HS-5 (cell line): ENCODE measurements around the gene BRICD5.
"Not testable (repeated sequence)": the region's sequence is repeated elsewhere in the genome, so short reads cannot be mapped to it uniquely, and the experiment has no call there.

Experiments used
- DNase-seq: peaks from one replicate; pipeline ENCODE4 v3.0.0-alpha.2; 2012; ENCODE audit warnings: low read depth

The BRICD5 gene

DNA sequence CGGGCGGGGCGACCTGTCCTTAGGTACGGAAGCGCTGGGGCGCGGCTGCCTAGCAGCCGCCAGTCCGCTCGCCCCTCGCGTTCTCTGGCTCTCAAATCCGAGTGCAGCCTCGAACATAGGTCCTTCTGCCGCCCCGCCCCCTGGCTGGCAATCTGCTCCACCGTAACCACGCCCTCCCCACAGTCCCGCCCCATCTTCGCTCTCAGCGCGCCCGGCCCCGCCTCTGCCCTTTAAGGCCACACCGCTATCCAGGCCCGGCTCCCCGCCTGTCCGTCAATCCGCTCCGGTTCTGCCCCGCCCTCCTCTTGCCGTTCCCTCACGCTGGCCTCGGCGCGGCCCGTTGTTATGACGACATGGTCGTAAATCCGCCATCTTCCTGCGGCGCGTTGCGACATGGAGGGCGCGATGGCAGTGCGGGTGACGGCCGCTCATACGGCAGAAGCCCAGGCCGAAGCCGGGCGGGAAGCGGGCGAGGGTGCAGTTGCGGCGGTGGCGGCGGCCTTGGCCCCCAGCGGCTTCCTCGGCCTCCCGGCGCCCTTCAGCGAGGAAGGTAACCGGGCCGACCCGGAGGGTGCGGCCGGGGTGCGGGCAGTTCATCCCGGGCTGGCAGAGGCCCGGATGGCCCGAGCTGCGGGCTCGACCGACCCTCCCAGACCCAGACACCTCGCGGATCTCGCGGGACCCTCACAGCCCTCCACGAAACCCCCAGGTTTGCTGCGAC, 12.7 kb upstream of the BRICD5 start, which contains the start of gene E4F1:
E4F1 (plus strand) TSS at position 371 of the 721 bp plus-strand sequence; CDS start at position 394, 23 bp downstream.
- peak; percentile 93 for DNase-seq

DNA sequence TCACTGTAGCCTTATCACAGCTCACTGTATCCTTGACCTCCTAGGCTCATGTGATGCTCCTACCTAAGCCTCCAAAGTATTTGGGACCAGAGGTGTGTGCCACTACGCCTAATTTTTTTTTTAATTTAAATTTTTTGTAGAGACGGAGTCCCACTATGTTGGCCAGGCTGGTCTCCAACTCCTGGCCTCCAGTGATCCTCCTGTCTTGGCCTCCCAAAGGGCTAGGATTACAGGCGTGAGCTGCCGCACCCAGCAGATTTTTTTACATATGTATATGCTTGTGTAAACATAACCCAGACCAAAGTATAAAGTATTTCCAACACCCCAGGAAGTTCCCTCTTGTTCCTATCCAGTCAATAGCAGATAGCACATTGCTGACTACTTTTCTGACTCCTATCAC, 5.7 kb upstream of the BRICD5 start:
- DNase-seq: no peak

DNA sequence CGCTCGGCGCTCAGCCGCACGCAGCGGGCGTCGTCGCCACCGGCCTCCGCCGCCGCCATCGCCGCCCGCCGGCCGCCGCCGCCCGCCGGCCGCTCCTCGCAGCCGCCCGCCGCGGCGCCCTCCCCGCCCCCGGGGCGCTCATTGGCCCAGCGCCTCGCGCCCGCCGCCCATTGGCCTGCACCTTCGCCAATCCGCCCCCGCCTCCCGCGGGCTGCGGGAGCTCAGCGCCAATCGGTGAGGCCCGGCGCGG, 4.0 kb upstream of the BRICD5 start, which contains the start of gene PGP:
PGP (minus strand) TSS at position 122 of the 250 bp plus-strand sequence; CDS start at position 59, 63 bp downstream.
- no peak for DNase-seq

DNA sequence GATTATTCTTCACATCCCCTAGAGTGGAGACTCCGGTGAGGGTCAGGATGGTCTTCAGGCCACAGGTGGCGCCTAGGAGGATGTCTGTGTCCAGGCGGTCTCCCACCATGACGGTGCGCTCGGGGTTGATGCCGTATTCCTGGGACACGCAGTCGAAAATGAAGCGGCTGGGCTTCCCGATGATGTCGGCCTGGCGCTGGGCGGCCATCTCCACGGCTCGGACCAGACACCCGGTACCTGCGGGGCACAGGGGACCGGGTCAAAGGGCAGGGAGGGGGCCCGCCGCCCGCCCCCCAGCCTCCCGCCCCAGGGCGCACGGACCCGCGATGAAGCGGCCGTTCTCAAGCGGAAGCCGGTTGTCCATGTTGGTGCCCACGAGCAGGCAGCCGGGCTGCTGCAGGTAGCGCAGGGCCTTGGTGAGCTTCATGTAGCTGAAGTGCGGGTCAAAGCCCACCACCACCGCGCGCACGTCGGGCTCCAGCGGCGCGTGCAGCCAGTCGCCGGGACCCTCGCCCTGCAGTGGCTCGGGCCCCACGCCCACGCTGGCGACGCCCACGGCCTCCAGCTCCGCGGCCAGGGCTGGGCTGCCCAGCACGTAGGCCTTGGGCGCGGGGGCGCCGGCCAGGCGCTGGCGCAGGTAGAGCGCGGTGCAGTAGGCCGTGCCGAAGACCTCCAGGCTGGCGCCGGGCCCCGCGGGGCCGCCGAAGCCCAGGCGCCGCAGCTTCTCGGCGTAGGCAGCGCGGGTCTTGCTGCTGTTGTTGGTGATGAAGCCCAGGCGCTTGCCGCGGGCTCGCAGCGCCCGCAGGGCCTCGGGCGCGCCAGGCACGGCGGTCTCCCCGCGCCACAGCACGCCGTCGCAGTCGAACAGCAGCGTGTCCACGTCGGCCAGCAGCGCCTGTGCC, 3.4 kb upstream of the BRICD5 start:
- no peak for DNase-seq

DNA sequence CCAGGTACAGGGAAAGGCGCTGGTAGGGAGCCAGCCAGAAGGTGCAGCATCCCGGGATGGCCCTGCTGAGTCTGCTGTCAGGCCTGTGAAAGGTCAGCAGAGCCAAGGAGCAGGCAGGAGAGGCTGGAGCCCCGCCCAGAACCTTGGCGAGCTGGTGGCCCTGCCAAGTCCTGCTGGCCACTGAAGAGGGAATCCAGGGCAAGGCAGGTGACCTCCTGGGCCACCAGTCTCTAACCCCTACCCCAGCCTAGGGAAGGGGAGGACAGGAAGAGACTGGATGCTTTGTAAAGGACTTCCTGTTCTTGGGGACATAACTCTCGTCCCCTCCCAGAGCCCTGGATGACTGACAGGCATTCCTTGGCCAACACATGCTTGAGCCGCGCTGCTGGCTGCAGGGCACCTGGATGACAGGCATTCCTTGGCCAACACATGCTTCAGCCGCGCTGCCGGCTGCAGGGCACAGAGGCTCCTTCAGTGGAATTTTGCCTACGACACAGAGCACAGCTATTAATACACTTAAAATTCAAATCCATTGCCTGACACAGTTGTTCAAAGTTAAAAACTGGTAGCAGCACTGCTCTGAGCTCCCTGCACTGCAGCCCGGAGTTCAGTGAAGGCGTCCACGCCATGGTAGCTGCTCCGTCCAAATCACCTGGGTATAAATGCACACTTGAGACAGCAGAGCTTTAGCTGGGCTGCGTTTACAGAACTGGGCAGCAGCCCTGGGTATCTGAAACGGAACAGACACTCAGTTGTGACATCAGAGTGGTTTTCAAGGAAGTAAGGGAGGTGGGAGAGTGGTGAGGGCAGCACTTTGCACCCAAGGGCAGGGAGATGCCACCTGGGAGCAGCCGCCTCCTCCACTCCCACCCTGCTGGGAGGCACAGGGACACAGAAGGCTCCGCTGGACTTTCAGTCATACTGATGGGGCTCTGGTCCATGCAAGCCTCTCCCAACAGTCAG, 2.0 kb upstream of the BRICD5 start:
- DNase-seq: no peak

DNA sequence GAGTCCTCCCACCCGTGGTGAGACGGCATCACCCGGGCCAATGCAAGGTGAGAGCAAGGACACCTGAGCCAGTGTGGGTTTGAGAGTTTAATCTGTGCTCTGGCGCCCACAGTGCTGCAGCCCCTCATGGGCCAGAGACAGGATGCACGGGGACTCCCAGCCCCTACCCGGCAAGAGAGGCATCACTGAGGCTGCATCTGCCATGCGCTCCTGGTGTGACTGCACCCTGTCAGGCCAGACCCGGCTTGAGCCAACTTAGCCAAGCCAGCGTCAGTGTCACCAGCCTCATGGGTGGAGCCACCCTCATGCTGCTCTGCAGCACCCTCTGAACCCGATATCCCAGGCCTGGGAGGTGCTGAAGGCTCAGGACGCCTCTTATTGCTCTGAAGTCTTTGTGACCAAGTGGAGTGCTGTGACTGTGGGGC, 1.3 kb upstream of the BRICD5 start:
- no peak for DNase-seq

DNA sequence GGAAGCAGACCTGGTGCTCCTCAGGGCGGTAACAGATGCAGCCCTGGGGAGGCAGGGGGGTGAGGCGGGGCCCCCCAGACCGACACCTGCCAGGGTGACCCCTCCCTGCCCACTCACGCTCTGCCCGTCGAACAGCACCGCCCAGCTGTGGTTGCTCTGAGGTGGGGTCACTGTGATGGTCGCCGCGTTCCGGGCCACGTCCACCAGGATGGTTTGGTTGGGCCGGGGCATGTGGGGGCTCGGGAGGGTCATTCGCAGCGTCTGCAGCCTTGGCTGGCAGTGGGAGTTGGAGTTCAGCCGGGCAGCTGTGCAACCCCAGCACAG, 692 bp downstream of the BRICD5 start:
- no peak for DNase-seq

DNA sequence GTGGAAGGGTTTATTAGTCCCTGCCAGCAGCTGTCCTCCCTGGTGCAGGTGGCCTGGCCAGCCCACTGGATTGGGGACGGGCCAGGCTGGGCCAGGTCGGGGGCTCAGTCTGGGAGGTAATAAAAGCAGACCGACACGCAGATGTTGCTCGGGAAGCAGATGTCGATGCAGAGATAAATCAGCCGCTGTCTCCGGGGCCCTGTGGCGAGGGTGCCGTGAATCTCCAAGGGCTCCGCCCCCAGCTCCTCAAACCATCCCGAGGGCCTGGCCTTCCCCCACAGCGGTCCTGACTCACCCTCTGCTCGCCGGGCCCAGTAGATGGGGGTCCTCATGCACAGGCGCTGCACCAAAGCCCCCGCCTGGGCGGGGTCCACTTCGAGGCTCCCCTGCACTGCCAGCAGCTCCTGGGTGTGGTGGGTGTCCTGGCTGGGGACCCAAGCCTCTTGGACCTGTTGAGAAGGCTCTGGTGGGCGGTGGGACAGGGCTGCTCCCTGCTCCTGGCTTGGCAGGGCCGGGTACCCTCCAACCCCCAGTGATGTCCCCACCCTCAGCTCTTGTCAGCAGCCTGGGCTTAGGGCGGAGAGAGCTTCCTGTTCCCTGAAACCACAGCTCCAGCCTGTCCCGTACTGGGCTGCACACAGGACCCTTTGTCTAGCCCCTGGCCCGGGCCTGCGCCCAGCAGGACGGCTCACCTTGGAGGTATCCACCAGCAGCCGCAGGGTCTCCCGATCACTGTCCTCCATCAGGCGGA, 1.2 kb downstream of the BRICD5 start:
- no peak for DNase-seq

DNA sequence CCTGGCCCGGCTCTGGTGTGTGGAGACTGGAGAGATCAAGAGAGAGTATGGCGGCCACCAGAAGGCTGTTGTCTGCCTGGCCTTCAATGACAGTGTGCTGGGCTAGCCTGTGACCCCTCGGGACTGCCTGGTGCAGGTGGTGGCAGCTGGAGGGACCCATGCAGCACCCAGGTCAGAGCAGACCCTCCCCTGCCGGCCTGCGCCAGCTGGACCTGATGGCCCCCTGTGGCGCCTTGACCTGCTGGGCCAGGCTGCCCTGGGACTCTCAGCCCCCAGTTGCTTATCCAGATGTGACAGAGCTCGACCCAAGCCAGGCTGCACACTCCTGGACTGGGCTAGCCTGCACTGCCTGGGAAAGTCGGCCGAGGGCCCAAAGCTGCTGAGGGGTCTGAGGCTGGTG, 1.9 kb downstream of the BRICD5 start:
- no peak for DNase-seq

DNA sequence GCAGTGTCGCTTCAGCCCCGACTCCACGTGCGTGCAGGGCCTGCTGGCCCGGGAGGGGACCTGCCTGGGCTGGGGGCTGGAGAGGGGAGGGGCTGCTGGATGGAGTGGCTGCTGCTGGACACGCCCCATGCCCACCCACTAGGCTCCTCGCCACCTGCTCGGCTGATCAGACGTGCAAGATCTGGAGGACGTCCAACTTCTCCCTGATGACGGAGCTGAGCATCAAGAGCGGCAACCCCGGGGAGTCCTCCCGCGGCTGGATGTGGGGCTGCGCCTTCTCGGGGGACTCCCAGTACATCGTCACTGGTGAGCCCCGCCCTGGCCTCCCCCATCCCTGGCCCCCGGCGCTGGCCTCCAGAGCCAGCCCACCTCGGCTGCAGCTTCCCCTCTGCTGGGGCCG, 2.4 kb downstream of the BRICD5 start:
- no peak for DNase-seq

DNA sequence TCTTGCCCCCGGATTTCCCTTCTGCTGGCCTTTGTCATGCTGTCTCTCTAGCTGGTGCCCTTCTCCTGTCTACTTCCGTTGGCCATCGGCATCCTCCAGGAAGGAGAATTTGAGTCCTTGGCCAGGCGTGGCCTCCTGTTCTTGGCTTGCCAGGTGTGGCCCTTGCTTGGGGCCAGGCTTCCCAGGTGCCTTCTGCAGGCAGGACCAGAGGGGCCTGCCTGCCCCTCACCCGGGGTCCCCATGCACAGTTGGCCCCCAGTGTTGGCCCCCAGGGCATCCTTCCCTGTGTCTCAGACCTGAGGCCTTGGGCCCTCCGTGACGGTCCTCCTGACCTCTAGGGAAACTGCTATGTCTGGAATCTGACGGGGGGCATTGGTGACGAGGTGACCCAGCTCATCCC, 2.8 kb downstream of the BRICD5 start:
- DNase-seq: no peak

DNA sequence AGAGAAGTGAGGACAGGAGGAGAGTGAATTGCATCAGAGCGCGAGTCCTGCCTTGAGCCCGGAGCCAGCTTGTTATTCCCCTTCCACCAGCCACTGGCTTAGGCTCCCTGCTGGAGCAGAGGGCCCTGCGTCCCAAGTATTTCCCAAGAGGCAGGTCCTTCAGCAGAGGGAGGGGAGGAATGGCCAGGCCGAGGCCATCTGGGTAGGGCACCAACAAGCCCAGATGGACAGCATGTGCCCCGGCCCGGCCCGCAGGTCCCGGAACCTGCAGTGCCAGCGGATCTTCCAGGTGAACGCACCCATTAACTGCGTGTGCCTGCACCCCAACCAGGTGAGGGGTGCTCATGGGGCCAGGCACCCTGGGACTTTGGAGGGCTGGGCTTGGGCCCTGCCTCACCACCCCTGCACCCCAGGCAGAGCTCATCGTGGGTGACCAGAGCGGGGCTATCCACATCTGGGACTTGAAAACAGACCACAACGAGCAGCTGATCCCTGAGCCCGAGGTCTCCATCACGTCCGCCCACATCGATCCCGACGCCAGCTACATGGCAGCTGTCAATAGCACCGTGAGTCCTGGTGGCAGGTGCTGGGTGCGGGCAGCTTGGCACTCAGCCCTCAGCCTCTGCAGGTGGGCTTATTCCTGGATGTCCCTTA, 3.8 kb downstream of the BRICD5 start:
- no peak for DNase-seq

DNA sequence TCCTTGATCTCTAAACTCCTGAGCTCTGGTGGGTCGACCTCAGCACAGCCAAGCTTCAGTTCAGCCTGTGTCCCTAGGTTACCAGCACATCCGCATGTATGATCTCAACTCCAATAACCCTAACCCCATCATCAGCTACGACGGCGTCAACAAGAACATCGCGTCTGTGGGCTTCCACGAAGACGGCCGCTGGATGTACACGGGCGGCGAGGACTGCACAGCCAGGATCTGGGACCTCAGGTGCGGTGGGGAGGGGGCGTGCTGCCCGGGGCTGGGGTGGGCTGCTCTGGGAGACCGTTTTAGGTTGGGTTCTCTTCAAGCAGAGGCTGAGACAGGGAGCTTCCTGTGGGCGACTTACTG, 4.3 kb downstream of the BRICD5 start:
- no peak for DNase-seq

DNA sequence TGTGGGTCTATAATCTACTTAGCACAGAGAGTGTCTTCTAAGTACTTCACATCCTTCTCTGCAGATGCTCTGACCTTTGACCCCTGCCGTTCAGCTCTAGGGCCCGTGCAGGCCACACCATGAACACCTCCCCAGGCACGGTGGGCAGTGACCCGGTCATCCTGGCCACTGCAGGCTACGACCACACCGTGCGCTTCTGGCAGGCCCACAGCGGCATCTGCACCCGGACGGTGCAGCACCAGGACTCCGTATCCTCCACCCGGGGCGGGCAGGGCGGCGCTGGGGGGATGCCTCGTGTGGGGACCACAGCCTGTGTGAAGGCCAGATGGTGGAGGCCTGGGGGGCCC, 4.7 kb downstream of the BRICD5 start:
- no peak for DNase-seq

DNA sequence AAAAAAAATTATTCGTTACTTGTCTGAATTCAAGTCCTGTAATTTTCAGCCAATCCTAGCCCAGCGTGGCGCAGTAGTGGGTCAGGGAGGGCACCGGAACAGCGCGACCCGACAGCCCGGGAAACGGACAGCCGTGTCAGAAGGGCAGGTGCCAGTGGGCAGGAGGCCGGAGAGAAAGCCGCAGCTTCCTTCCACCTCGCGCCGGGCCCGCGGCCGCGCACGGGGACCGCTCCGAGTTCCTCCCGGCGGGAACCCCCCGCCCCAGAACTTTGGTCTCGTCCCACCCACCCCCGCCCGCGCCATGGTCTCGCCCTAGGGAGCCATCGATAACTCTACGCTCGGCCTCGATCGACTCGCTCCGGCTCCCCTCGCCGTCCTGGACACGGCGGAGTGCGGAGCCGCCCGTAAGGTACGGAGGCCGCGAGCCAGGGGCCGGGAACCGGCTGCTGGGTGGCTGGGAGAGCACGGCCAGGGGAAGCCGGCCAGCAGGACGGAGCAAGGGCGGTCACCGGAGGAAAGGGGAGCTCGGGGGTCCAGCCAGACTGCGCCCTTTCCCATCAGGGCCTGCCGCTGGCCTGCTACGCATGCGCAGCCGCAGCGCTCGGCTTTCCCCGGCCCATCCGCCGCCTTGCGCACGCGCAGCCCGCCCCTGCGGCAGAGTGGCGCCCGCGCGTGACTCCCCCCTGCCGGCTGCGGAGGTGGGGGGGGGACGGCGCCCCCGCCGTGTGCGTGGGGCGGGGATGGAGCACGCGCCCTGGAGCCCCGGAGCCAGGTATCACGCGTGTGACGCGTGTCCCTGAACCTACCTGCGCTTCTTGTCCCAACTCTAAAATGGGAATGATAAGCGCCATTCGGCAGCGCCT, 5.3 kb downstream of the BRICD5 start, which contains the start of gene MLST8:
MLST8 (plus strand) TSS at position 351 of the 863 bp plus-strand sequence. CDS start 632 bp downstream, outside the sequence.
- peak; percentile 69 for DNase-seq

DNA sequence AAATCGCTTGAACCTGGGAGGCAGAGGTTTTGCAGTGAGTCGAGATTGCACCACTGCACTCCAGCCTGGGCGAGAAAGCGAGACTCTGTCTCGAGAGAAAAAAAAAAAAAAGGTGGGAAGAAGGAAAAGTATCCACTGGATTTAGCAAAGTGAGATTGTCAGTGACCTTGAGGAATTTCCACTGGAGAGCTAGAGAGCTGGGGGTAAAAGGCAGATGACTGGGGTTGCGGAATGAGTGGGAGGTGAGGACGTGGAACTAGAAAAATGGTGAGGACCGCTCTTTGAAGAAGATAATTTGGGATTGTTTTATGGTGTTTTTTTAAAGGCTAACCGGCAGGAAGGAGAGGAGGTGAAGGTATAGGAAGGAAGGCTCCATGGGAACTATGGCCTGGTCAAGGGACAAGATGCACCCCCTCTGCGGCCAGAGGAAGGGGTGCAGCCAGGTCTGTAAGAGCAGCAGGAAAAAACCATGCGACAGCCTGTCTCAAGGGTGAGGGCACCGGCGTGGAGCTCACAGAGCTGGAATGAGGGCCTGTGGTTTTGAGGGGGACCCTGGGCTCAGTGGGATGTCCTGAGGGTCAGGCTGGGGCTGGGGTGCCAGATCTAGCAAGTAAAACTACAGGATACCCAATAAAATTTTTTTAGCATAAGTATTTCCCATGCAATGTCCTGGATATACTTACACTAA, 6.1 kb downstream of the BRICD5 start:
- no peak for DNase-seq

DNA sequence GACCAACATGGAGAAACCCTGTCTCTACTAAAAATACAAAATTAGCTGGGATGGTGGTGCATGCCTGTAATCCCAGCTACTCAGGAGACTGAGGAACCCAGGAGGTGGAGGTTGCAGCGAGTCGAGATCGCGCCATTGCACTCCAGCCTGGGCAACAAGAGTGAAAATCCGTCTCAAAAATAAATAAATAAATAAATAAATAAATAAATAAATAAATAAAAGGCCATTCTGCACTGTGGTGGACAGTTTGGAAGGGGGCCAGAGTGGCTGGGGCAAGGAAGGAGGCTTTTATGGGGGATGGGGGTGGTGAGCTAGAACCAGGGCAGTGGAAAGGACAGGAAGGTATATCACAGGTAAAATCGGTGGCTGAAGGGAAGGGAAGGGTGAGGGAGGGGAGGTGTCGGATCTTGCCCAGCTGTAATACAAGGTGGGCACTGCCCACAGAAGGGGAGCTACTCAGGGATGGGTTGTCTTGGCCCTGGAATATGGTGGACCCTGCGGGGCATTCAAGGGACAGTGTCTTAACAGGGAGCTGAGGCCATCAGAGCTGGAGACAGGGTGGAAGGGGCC, 7.5 kb downstream of the BRICD5 start:
- not testable (repeated sequence) for DNase-seq

DNA sequence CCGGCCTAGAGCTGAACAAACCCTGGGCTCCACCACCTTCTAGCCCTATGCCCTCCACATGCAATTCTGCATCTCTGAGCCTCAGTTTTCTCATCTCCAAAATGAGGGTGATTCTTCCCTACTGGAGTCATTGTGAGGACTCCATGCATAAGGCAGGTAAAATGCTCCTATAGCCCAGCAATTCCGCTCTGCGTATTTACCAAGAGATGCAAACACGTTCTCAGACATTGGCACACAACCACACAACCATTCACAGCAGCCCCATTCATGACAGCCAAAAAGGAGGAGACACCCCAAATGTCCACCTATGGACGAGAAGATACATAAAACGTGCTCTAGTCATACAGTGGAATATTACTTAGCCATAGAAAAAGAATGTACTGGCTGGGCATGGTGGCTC, 10.3 kb downstream of the BRICD5 start:
- no peak for DNase-seq

DNA sequence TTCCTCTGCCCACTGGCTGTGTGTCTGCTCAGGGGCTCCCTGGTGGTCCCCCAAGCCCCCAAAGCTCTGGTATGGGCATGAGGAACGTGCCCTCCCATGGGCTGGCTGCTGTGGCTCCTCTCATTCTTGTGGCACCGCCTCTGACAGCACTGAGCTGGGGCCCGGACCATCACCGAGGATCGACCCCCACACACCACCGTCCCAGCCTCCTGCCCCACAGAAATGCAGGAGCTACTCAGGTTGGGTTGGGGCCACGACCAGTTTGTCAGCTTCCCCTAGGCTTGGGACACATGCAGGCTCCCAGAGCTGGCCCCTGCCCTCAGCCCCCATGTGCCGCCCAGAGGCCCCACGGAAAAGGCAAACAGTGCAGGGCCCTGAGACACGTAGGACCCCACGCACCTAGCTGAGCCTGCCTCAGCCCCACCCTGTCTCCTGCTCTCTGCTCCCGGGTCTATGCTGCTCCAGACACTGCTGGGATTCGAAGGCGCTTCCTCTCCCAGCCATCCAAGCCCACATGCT, 11.0 kb downstream of the BRICD5 start:
- no peak for DNase-seq
